GM18505 (cell line): ENCODE data around the gene HIVEP1.

ENCODE experiments used
- ATAC-seq: cut with Tn5 transposase; IDR thresholded peaks from one replicate; pipeline ENCODE4 v1.9.1; 2021; ENCODE audit not compliant: unreplicated experiment
- POLR2A ChIP-seq: IDR thresholded peaks from 4 replicates; pipeline ENCODE4 v1.6.1; 2011; ENCODE audit warnings: borderline replicate concordance; ENCODE audit not compliant: insufficient read depth, insufficient read length; ENCODE audit errors: extremely low read depth

Gene HIVEP1

GRCh38 chr6:12017263-12017662 lies 5.2 kb downstream of the HIVEP1 start:
- ATAC-seq: no peak
- no peak for TF ChIP-seq POLR2A

DNA sequence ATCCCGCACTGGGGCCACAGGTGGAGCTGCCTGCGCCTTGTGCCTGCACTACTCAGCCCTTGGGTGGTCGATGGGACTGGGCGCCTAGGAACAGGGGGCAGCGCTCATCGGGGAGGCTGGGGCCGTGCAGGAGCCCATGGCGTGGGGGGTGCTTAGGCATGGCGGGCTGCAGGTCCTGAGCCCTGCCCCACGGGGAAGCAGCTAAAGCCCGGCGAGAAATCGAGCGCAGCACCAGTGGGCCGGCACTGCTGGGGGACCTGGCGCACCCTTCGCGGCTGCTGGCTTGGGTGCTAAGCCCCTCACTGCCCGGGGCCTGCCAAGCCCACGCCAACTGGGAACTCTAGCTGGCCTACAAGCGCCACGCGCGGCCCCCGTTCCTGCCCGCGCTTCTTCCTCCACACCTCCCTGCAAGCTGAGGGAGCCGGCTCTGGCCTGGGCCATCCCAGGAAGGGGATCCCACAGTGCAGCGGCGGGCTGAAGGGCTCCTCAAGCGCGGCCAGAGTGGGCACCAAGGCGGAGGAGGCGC lies 5.8 kb downstream of the HIVEP1 start:
- TF ChIP-seq POLR2A: no peak
- no peak for ATAC-seq

DNA sequence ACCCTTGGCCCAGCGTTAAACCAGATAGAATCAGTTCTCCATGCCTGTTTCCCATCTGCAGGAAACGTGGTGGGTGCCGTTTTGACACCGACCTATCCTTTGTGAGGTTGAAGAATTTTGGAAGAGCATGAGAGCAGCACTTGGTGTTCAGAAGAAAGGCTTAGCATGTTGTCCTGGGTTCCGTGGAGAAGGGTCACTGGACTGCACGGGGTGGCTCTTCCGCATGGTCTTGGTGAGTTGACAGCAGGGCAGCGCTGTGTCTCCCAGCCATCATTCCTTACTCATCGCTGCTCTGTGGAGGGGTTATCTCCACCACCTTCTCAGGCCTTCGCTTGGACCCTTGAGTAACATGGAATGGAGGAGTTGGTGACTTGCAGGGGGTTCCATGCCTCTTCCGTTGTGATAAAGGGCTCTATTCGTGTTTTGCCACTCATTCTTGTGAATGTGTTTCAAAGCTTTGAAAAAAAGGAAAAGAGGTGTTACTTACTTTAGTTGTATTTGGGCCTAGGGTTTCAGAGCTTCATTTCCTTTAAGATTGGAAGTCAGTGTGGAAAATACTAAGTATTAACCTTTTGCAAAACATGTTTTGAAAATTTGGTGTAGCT lies 8.2 kb downstream of the HIVEP1 start:
- no peak for TF ChIP-seq POLR2A
- ATAC-seq: no peak

DNA sequence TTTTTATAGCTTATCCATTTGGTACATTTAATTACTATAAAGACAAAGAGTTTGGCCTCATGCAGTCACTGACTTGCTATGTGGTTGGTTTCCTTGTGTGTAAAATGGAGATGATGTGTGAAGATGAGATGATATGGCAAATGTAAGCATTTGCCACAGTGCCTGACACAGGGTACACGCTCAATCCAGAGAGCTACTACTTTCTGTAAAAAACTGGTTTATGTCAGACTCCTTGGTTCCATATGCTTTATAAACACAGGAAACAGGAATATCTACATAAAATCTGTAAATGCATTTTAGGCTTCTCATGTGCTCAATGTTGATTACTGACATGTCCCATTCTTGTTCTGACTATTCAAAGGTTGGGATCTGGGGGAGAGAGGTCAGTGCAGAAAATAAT lies 10.4 kb downstream of the HIVEP1 start:
- no peak for ATAC-seq
- no peak for TF ChIP-seq POLR2A

GRCh38 chr6:12022953-12023388 lies 10.9 kb downstream of the HIVEP1 start:
- no peak for TF ChIP-seq POLR2A
- no peak for ATAC-seq

GRCh38 chr6:12024216-12024615 lies 12.1 kb downstream of the HIVEP1 start:
- no peak for ATAC-seq
- no peak for TF ChIP-seq POLR2A

DNA sequence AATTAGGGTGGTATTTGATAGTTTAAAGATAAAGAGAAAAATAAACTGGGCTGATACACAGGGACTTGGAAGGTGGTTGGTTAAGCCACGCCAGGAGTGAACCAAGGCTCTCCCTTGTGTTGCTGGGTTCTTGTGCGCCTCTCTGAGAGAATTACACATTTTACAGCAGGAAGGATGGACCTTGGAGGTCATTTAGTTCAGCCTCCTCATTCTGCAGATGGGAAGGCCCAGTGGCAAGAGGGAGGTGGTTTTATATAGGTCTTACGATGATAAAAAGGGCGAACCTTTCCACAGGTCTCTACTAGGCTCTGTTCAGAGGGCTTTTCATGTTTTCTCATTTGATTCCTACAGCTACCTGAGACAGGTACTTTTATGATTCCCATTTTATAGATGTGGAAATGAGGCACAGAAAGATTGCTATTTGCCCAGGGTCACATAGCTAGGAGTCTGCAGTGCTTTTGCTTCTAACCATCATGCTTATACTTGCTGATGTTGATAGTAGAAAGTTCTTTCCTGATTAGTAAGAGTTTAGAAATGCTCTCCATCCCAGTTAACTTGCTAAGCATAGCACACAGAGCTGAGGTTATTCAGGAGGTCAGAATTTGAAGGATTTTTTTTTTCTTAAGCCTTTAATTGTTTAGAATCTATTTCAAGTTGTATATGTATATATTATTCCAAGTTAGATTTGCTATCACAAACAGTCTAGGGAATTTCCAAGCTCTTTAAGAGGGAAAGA lies 12.8 kb downstream of the HIVEP1 start:
- ATAC-seq: no peak
- no peak for TF ChIP-seq POLR2A

DNA sequence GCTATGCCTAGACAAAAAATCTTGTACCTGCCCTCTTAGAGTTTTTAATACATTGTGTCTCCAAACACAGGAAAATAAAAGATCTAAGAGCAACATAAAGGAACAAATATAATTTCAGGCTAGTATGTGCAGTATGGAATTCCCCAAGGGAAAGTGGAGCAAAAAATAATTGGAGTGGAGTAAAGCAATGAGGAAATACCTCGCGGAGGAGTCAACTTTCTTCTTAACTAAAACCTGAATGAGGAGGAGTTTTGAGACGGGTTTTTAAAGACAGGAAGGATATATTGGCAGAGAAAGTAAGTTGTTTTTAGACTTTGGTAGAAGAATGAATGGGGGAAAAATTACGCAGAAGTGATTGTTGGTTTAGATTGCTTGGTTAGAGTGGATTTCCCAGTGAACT lies 14.0 kb downstream of the HIVEP1 start:
- TF ChIP-seq POLR2A: no peak
- no peak for ATAC-seq

DNA sequence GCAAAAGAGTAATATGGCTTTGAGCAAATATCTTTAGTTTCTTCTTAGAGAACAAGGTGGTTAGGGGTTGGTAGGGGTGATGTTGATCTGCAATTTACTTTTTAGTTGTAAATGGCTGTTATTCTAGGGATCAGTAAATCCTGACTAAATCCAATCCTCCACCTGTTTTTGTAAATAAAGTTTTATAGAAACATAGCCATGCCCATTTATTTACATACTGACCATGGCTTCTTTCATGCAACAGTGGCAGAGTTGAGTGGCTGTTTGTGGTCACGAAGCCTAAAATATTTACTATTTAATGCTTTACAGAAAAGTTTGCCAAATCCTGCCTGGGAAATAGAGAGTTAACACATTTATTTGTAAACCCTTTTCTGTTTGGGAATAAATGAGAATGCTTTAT lies 14.7 kb downstream of the HIVEP1 start:
- no peak for ATAC-seq
- TF ChIP-seq POLR2A: no peak

- no peak for TF ChIP-seq POLR2A
- no peak for ATAC-seq
Measured at GRCh38 chr6:12028213-12028612, 16.1 kb downstream of the HIVEP1 start.

DNA sequence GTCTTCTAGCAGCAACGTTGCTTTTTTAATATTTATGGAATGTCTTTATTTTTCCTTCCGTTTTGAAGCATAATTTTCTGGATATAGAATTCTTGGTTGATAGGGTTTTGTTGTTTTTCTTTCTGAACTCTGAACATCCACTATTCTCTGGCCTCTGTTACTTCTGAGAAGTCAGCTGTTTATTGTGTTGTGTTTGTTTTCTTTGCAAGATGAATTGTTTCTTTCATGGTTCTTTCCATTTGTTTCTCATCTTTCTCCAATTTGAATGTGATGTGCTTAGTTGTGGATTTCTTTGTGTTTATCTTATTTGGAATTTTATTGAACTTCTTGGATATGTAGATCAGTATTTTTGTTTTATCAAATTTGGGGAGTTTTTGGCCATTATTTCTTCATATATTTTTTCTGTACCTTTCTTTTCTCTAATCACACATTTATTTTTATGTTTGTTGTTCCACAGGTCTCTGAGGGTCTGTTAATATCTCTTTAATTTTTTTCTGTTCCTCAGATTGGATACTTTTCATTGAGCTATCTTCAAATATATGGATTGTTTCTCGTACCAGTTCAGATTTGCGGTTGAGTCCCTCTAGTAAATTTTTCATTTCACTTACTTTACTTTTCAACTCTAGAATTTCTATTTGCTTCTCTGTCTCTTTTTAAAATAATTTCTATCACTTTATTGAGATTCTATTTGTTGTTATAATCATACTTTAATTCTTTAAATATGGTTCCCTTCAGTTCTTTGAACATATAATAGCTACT lies 18.0 kb downstream of the HIVEP1 start:
- ATAC-seq: no peak
- no peak for TF ChIP-seq POLR2A

- ATAC-seq: no peak
- TF ChIP-seq POLR2A: no peak
Measured at GRCh38 chr6:12030993-12031550, 19.0 kb downstream of the HIVEP1 start.
